Thyroid gland (tissue), 4 donors: ENCODE measurements around the gene MLF2. TPM values are rescaled to one million over a fixed set of nuclear protein-coding genes. Genes with fewer than 3 reads are reported as not detected.
A peak's percentile ranks its signal among the peaks of the same experiment; 100 is the strongest.
"Not testable (repeated sequence)": the region's sequence is repeated elsewhere in the genome, so short reads cannot be mapped to it uniquely, and the experiment has no call there.

ENCODE experiments used
- DNase-seq, 2 donors: peaks; one replicate each; pipeline ENCODE4 v3.0.0-alpha.2; 2019
- H3K27ac ChIP-seq, 3 donors: fragments of 200-600 bp; sonication (generic); 1 replicate in 2 of 3; 2 replicates in 1 of 3; pipeline ENCODE4 v1.5.1; 2016 to 2019; ENCODE audit warnings: mild to moderate bottlenecking in 1 of 3, moderate library complexity in 1 of 3
- H3K27me3 ChIP-seq: fragments of 200-600 bp; sonication (generic); one replicate; pipeline ENCODE4 v1.5.1; 2019
- H3K36me3 ChIP-seq, 2 donors: fragments of 200-600 bp; sonication (generic); one replicate each; pipeline ENCODE4 v1.5.1; 2016 to 2019
- H3K4me1 ChIP-seq, 2 donors: fragments of 200-600 bp; sonication (generic); one replicate each; pipeline ENCODE4 v1.5.1; 2017 to 2019
- H3K4me3 ChIP-seq, 3 donors: fragments of 200-600 bp; sonication (generic); replicated peaks in 1 of 3; 1 replicate in 2 of 3; 2 replicates in 1 of 3; pipeline ENCODE4 v1.5.1; 2016; ENCODE audit warnings: mild to moderate bottlenecking in 1 of 3
- H3K9me3 ChIP-seq: fragments of 200-600 bp; sonication (generic); one replicate; pipeline ENCODE4 v1.5.1; 2017
- CTCF ChIP-seq, 6 experiments: fragments of 200-600 bp in 3 of 6; fragments of 450-650 bp in 3 of 6; sonication (generic) in 3 of 6; IDR thresholded peaks; one replicate each; pipeline ENCODE4 v1.5.1; 2016 to 2019; ENCODE audit warnings: antibody characterized with exemption in 6 of 6, mild to moderate bottlenecking in 2 of 6, inconsistent platforms in 1 of 6, moderate library complexity in 1 of 6
- POLR2A ChIP-seq, 2 donors: fragments of 450-650 bp; IDR thresholded peaks; one replicate each; pipeline ENCODE4 v1.6.1; 2017; ENCODE audit warnings: antibody characterized with exemption in 2 of 2, mild to moderate bottlenecking in 2 of 2, moderate library complexity in 1 of 2
- WGBS, 2 donors: methylation state at CpG; one replicate each; pipeline ENCODE4 v1.1.5; 2017; 5-methylcytosine and 5-hydroxymethylcytosine counted together
- intact Hi-C: fragments of 100-400 bp; cut with DNase I; formaldehyde crosslinking; loops from one replicate; pipeline ENCODE4 v1.15.1; 2023
- total RNA-seq, 4 donors: library from RNA; depleted of rRNA; stranded (reverse); fragments of >200 nt; gene quantifications; one replicate each; pipeline ENCODE4 v1.2.3, GENCODE V29; 2016

MLF2 gene
- total RNA-seq, 4 donors from 2014 or later = 110 to 253 (median 196) TPM

DNA sequence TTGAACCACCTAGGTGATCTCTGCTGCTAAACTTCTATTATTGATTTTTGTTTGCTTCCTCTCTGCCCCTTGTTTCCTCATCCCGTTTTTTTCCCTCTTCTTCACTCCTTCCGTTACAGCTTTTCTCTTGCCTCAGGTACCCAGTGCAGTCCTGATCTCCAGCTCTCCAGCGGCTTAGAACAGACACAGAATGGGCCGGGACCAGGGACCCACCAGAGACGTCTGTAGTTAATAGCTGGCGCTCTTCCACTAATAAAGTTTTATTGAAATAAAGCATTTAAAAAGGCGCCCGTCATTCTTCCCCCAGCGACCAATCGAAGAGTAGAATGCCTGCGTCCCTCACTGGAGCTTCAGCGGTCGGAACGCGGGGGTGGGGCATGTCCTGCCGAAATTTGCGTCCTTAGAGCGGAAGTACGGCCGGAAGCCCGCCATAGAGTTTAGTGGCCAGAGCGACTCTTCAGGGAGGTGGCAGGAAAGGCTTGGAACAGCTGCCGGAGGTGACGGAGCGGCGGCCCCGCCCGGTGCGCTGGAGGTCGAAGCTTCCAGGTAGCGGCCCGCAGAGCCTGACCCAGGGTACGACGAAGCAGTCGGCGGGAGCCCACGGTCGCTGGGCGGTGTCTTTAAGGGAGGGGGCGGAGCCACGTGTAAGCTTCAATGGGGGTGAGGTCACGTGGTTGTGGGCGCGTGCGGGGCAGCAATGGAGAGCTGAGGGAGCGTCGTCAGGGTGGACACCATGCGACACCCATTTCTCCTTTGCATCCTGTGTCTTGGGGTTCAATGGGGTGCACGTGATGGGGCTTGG, 29.1 kb downstream of the MLF2 start, which contains the start of gene COPS7A:
TSS of gene COPS7A (plus strand) at position 440 of the 802 bp plus-strand sequence. CDS start 611 bp downstream, outside the sequence.
- intact Hi-C loops = loop anchor here (10.0 kb wide), 1 partner anchor 59 kb away; the partner anchor contains the start of gene ING4
- peak in 1 of 2 donors; percentile 64 for TF ChIP-seq POLR2A (IDR thresholded peaks at IDR 0.05)
- peak in 1 of 6 experiments; percentile 6 for TF ChIP-seq CTCF (IDR thresholded peaks at IDR 0.05)

GRCh38 chr12:6722863-6723262, 30.1 kb downstream of the MLF2 start:
- no peaks in the 10 kb centered on the region for H3K27me3 ChIP-seq
- no peak overlapping the region for H3K27ac ChIP-seq
- 88 to 92% methylated on average over 3 of the region's 3 CpGs for WGBS, 2 donors
- no peak for DNase-seq
- peaks cover 0 to 1% of the 10 kb centered on the region in 2 donors for H3K36me3 ChIP-seq
- H3K9me3 ChIP-seq = no peaks in the 10 kb centered on the region
- TF ChIP-seq POLR2A (IDR thresholded peaks at IDR 0.05) = no peak
- no peak for TF ChIP-seq CTCF (IDR thresholded peaks at IDR 0.05)
- peaks cover 4 to 11% of the 10 kb centered on the region in 2 donors for H3K4me1 ChIP-seq
- no peak overlapping the region for H3K4me3 ChIP-seq
- intact Hi-C loops = loop anchor here (10.0 kb wide), 1 partner anchor 58 kb away; the partner anchor contains the start of gene ING4

More for the DNA sequence above, 29.1 kb downstream of the MLF2 start, which contains the start of gene COPS7A:
- H3K4me1 ChIP-seq = peaks cover 4 to 11% of the 10 kb centered on the region in 2 donors
- peak within 1 kb of the TSS; percentile 51 to 69 (median 66) for H3K27ac ChIP-seq
- H3K4me3 ChIP-seq = peak within 1 kb of the TSS; percentile 29 to 47 (median 37)
- peak; percentile 99 for DNase-seq
- no peaks in the 10 kb centered on the region for H3K9me3 ChIP-seq
- 0 to 1% methylated on average over 28 of the region's 49 CpGs for WGBS, 2 donors
- no peaks in the 10 kb centered on the region for H3K27me3 ChIP-seq
- peaks cover 9 to 11% of the 10 kb centered on the region in 2 donors for H3K36me3 ChIP-seq

GRCh38 chr12:6716874-6717437, 36.0 kb downstream of the MLF2 start:
- no peak for DNase-seq
- TF ChIP-seq CTCF (IDR thresholded peaks at IDR 0.05) = no peak
- TF ChIP-seq POLR2A (IDR thresholded peaks at IDR 0.05) = no peak
- Histone ChIP-seq H3K4me1 (no peaks in the 10 kb centered on the region), H3K27me3 (no peaks in the 10 kb centered on the region), H3K36me3 (no peaks in the 10 kb centered on the region), H3K4me3 (no peak overlapping the region), H3K27ac (no peak overlapping the region), H3K9me3 (no peaks in the 10 kb centered on the region)
- intact Hi-C loops = no loop called here
- WGBS, 2 donors = 82 to 91% methylated on average over 10 of the region's 10 CpGs

DNA sequence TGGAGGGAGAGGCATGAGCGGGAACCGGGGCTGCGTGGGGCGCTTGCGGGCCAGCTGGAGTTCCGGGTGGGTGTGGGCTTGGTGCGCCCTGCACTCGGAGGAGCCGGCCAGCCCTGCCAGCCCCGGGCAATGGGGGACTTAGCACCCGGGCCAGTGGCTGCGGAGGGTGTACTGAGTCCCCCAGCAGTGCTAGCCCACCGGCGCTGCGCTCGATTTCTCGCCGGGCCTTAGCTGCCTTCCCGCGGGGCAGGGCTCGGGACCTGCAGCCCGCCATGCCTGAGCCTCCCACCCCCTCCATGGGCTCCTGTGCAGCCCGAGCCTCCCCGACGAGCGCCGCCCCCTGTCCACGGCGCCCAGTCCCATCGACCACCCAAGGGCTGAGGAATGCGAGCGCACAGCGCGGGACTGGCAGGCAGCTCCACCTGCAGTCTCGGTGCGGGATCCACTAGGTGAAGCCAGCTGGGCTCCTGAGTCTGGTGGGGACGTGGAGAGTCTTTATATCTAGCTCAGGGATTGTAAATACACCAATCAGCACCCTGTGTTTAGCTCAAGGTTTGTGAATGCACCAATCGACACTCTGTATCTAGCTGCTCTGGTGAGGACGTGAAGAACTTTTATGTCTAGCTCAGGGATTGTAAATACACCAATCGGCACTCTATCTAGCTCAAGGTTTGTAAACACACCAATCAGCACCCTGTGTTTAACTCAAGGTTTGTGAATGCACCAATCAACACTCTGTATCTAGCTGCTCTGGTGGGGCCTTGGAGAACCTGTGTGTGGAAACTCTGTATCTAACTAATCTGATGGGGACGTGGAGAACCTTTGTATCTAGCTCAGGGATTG, 36.7 kb downstream of the MLF2 start:
- H3K36me3 ChIP-seq, H3K4me1 ChIP-seq, DNase-seq, H3K27me3 ChIP-seq, H3K9me3 ChIP-seq, H3K27ac ChIP-seq, intact Hi-C loops, H3K4me3 ChIP-seq: not testable (repeated sequence)
- WGBS, 2 donors = 85 to 93% methylated on average over 3 to 7 of the region's 41 CpGs

- intact Hi-C loops = no loop called here
- no peaks in the 10 kb centered on the region for H3K27me3 ChIP-seq
- no peak overlapping the region for H3K4me3 ChIP-seq
- no peaks in the 10 kb centered on the region for H3K9me3 ChIP-seq
- H3K36me3 ChIP-seq = no peaks in the 10 kb centered on the region
- no peak for TF ChIP-seq CTCF (IDR thresholded peaks at IDR 0.05)
- H3K27ac ChIP-seq = no peak overlapping the region
- no peak for DNase-seq
- WGBS, 2 donors = 85 to 86% methylated on average over 16 of the region's 16 CpGs
- no peaks in the 10 kb centered on the region for H3K4me1 ChIP-seq
Measured at GRCh38 chr12:6708960-6709394, 44.0 kb downstream of the MLF2 start.

GRCh38 chr12:6708351-6708750, 44.6 kb downstream of the MLF2 start:
- intact Hi-C loops, H3K4me3 ChIP-seq, H3K4me1 ChIP-seq, H3K27ac ChIP-seq, H3K9me3 ChIP-seq, DNase-seq, H3K36me3 ChIP-seq, H3K27me3 ChIP-seq: not testable (repeated sequence)
- WGBS, 2 donors = 91 to 95% methylated on average over 6 to 9 of the region's 21 CpGs
